Cortex of kidney (tissue), 1 donor: Measurements from ENCODE around the gene SLAMF1.
"Not testable (repeated sequence)": the region's sequence is repeated elsewhere in the genome, so short reads cannot be mapped to it uniquely, and the experiment has no call there.

ENCODE experiments used
- DNase-seq: peaks from one replicate; lab custom pipeline; 2025; lab: John Stamatoyannopoulos, UW

The SLAMF1 gene

DNA sequence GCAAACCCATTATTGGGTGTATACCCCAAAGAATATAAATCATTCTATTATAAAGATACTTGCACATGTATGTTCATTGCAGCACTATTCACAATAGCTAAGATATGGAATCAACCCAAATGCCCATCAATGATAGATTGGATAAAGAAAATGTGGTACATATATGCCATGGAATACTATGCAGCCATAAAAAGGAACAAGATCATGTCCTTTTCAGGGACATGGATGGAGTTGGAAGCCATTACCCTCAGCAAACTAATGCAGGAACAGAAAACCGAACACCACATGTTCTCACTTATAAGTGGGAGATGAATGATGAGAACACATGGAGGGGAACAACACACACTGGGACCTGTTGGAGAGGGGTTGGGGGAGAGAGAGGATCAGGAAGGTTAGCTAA, 83.6 kb downstream of the SLAMF1 start:
- not testable (repeated sequence) for DNase-seq

GRCh38 chr1:160562745-160563144, 84.1 kb downstream of the SLAMF1 start:
- DNase-seq: not testable (repeated sequence)

DNA sequence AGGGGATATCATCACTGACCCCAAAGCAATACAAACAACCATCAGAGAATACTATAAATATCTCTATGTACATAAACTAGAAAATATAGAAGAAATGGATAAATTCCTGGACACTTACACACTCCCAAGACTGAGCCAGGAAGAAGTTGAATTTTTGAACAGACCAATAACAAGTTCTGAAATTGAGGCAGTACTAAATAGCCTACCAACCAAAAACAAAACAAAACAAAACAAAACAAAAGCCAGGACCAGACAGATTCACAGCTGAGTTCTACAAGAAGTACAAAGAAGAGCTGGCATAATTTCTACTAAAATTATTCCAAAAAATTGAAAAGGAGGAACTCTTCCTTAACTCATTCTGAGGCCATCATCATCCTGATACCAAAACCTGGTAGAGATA, 86.0 kb downstream of the SLAMF1 start:
- no peak for DNase-seq

- DNase-seq: no peak
These were observed 86.7 kb downstream of the SLAMF1 start for GRCh38 chr1:160560045-160560705.

GRCh38 chr1:160559437-160559836, 87.4 kb downstream of the SLAMF1 start:
- not testable (repeated sequence) for DNase-seq

DNA sequence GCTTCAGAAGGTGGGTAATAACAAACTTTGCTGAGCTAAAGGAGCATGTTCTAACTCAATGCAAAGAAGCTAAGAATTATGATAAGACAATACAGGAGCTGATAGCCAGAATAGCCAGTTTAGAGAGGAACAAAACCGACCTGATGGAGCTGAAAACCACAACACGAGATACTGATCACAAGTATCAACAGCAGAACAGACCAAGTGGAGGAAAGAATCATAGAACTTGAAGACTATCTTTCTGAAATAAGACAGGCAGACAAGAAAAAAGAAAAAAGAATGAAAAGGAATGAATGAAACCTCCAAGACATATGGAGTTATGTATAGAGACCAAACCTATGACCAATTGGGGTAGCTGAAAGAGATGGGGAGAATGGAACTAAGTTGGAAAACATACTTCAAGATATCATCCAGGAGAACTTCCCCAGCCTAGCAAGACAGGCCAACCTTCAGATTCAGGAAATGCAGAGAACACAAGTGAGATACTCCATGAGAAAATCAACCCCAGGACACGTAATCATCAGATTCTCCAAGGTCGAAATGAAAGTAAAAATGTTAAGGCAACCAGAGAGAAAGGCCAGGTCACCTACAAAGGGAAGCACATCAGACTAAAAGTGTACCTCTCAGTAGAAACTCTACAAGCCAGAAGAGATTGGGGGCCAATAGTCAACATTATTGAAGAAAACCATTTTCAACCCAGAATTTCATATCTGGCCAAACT, 88.0 kb downstream of the SLAMF1 start:
- DNase-seq: no peak
